HG03342 (cell line): Measurements from ENCODE around the gene PDCD1LG2.
A peak's percentile ranks its signal among the peaks of the same experiment; 100 is the strongest.

Source experiments
- ATAC-seq: cut with Tn5 transposase; IDR thresholded peaks from one replicate; pipeline ENCODE4 v1.9.1; 2021; ENCODE audit warnings: mild to moderate bottlenecking, moderate library complexity; ENCODE audit not compliant: unreplicated experiment

PDCD1LG2 gene

DNA sequence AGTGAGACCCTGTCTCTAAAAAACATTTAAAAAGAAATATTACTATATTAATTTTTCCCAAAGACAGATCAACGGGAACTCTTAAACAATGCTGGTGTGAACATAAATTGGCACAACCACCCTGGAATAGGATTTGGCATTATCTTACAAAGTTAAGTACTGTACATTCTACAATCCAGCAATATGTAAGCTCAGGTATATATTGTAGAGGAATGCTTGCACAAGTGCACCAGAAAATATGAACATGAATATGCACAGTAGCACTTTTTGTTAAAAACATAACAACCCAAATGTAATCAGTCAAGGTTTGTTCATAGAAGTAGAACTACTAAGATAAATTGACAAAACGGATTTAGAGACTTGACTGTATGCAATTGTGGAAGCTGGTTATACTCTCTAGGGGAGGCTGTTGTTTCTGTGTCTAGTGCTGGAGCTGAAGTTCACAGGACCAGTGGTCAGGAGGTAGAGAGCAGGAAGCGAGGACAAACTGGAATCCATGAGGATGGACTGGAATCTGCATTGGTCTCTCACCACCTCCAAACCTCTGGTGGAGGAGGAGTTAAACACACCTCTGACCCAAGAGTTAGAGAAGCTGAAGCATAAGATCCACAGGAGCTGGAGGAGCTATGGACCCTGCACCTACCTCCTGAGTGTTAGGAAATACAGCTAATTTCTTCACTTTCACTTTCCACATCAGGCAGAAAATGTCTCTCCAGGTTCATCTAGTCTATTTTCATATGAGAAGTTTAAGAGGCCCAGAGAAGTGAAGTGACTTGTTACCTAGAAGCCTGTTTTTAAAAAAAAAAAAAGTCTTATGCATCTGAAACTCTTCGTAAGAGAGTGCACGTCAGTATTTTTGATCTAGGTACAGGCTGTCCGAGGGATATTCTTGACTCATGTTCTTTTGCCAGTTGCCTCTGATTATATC lies 98.2 kb downstream of the PDCD1LG2 start:
- peak; percentile 56 for ATAC-seq

DNA sequence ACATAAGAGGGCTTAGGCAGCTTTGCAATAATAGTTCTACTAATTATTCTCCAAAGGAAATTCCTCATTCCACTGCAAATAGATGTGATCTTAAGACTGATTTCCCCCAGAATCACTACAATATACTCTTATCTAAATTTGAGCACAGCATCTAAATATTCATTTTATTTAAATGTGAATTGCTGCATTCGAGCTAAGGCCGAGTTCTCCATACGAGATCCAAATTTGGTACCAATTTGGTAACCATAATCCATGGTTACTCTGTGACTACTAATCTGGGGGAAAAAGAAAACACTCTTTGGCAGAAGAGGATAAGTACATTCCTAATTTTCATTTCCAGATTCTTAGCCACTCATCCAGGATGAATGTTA lies 98.9 kb downstream of the PDCD1LG2 start:
- no peak for ATAC-seq

DNA sequence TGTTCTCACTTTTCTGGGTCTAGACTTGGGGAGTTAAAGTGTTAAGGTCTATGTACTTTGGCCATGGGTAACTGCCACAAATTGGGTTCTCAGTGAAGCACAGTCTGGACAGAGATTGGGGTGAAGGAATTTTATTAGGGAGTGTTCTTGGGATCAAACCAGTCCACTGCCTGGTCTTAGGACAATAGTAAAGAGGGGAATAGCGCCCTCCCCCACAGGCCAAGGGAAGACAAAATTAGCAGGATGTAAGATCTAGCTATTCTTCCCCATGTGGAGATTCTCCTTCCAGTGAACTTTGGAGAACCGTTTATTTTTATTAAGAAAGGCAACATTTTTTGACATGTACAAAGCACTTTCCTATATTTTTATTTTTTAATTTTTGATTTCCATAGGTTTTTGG lies 100.2 kb downstream of the PDCD1LG2 start:
- ATAC-seq: no peak

DNA sequence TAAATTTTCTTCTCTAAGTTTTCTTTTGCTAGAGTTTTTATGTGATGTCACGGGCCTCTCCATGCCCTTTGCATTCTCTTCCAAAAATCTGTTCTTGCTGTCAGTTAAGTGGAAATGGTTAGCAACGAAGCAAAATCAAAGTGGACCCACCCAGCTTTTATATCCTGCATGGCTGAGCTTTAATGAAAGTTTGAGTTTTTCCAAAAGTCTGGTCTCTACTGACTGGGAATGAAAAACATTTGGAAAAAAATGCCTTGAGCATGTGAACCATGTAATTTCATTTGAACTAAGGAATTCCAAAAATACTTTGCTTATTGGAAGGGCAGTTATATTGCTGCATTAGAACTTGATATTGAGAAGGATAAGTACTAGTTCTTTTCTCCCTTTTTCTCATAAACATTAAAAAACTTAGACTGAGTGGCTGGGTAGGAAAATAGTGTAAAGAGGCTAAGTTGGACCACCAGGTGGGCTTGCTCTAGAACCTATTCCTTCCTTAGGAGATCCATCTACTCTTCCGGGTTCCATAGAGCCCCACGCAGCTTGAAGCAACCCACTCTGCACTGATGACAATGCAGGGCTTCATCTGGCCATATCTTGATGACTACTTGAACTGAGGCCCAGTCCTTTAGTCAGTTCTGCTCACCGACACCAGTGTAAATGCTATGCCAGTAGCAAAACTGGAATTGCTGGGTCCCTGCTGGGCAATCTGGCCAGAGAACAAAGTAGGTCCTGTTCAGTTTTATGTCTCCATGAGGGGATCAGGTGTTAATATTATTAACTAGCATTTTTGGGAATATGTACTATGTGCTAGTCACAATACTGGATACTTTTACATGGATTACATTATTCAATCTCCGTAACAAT lies 101.2 kb downstream of the PDCD1LG2 start:
- ATAC-seq: no peak

DNA sequence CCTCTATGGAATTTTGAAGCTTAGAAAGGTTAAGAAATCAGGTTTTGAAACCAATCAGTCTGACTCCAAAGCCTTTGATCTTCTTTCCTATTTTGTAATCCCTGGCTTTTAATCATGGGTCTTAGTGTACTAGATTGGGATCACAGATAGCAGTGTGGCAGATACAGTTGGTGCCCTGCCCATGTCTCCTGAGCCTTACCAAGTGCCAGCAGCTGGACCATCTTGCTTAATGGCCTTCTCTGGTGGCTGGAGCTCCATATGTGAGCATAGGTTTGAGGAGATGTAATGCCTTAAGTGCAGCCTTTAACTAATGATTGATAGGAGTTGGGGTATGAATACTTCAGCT lies 101.8 kb downstream of the PDCD1LG2 start:
- ATAC-seq: no peak

DNA sequence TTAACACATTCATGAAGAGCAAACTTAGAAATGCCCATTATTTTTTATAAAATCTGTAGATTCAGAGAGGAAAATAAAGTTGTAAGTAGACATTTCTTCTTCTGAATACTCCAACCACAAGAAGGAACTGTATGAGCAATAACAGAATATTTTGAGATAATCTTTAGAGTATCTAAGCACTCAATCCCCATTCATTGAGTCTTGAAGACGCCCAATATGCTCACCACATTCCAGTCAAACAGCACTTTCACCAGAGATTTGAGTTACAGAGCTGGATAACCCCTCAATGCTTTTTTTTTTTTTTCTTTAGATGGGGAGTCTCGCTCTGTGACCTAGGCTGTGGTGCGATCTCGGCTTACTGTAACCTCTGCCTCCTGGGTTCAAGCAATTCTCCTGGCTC lies 103.9 kb downstream of the PDCD1LG2 start:
- no peak for ATAC-seq

DNA sequence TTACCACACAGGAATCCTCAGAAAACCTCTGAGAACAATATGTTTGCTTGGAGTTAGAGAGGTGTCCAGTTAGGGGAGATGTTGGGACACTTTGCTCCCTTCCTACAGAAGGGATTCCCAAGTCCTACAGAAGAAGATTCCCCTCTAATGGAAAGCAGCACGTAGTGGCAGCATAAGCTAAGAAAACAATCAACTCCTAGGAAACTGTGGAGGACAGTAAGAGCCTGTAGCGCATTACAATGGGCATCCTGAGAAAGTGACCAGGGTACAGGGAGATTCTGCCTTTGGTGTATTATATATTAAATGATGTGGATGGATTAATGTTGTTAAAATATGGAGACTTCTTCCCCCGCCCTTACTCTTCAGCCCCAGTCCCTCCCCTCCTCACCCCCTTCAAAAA lies 104.7 kb downstream of the PDCD1LG2 start:
- no peak for ATAC-seq

DNA sequence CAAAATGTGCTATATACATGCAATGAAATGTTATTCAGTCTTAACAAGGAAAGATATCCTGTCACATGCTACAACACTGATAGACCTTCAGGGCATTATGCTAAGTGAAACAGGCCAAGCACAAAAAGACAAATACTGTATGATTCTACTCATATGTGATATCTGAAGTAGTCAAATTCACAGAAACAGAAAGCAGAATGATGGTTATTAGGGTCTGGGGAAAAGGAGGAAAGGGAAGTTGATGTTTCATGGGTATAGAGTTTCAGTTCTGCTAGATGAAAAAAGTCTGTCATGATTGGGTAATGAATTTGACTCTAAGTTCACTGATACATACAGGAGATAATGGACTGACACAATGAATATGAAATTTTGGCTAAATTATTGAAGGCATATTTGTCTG lies 107.4 kb downstream of the PDCD1LG2 start:
- peak; percentile 95 for ATAC-seq

DNA sequence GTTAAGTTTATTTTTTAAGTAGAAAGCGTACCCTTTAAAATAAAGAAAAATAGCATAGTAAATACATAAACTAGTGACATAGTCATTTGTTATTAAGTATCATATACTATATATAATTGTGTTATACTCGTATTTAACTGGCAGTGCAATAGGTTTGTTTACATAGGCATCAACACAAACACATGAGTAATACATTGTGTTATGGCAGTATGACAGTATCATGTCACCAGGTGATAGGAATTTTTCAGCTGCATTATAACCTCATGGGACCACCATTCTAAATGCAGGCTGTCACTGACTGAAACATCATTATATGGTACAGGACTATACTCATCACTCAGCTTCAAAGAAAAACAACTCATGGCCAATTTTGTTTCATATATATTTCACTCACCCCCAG lies 110.2 kb downstream of the PDCD1LG2 start:
- ATAC-seq: no peak
